Measurements from ENCODE around the gene KCTD13. TPM values are rescaled to one million over a fixed set of nuclear protein-coding genes. Genes with fewer than 3 reads are reported as not detected.

KCTD13 gene
- total and polyA plus RNA-seq, 2 of the 8 experiments (the other 6 are each of a cell fraction or from before 2014, with no cell fraction given): 9.2 to 10.8 TPM

- Histone ChIP-seq H2BK20ac (ENCODE audit: low read length) (no peak overlapping the region), H2AK5ac (ENCODE audit: low read depth, low read length) (no peak overlapping the region), H3K79me1 (ENCODE audit: low read depth, low read length) (no peaks in the 10 kb centered on the region), H3K9ac (replicated peaks in 1 of 4; ENCODE audit: extremely low read depth in 1 of 4, low read depth in 3 of 4, low read length in 3 of 4) (no peak overlapping the region), H3K27ac (ENCODE audit: low read depth, low read length) (no peak overlapping the region), H3K18ac (ENCODE audit: extremely low read depth, low read length) (no peak overlapping the region), H3K79me2 (ENCODE audit: control insufficient read depth in 1 of 2, insufficient read depth in 2 of 2, low read length in 2 of 2) (no peaks in the 10 kb centered on the region), H3K4ac (replicated peaks; ENCODE audit: insufficient read length, low read depth, low read length) (no peak overlapping the region), H3K4me3 (ENCODE audit: extremely low read depth in 1 of 4, insufficient read depth in 2 of 4, low read depth in 3 of 4, low read length in 4 of 4) (no peak overlapping the region), H2BK15ac (ENCODE audit: low read length) (no peak overlapping the region), H3K4me2 (ENCODE audit: insufficient read depth in 1 of 2, low read depth in 2 of 2, low read length in 2 of 2) (no peak overlapping the region), H2AFZ (ENCODE audit: low read length) (no peak overlapping the region), H4K8ac (ENCODE audit: extremely low read depth, insufficient read depth, low read length) (no peak overlapping the region), H2BK12ac (ENCODE audit: low read depth, low read length) (no peak overlapping the region), H3K27me3 (replicated peaks in 1 of 4; ENCODE audit: control insufficient read depth in 3 of 4, extremely low read depth in 1 of 4, insufficient read depth in 3 of 4, low read length in 3 of 4) (no peaks in the 10 kb centered on the region), H4K91ac (replicated peaks; ENCODE audit: insufficient read length, low read length) (no peak overlapping the region), H3K23ac (ENCODE audit: insufficient read length) (no peak overlapping the region), H3K14ac (ENCODE audit: insufficient read length) (no peak overlapping the region), H3K36me3 (ENCODE audit: control insufficient read depth in 2 of 4, insufficient read depth in 4 of 4, low read length in 3 of 4) (no peaks in the 10 kb centered on the region; a peak in 2 of 8 replicates), H3K4me1 (replicated peaks in 1 of 4; ENCODE audit: control insufficient read depth in 3 of 4, insufficient read depth in 4 of 4, low read length in 3 of 4) (peaks cover 0 to 5% (median 1%) of the 10 kb centered on the region in 4 experiments; a peak in 1 of 7 replicates), H4K5ac (ENCODE audit: insufficient read length, low read depth, low read length) (no peak overlapping the region), H2BK120ac (replicated peaks; ENCODE audit: low read depth, low read length) (no peak overlapping the region), H3K56ac (replicated peaks; ENCODE audit: insufficient read length, low read depth, low read length) (no peak overlapping the region), H3K9me3 (ENCODE audit: insufficient read depth in 2 of 2, low read depth in 1 of 2, low read length in 1 of 2) (no peaks in the 10 kb centered on the region), H3K23me2 (ENCODE audit: low read depth, low read length) (no peaks in the 10 kb centered on the region), H2BK5ac (ENCODE audit: low read depth, low read length) (no peak overlapping the region), H4K20me1 (replicated peaks in 1 of 2; ENCODE audit: control insufficient read depth in 1 of 2, insufficient read depth in 2 of 2, low read length in 2 of 2) (peaks cover 3 to 6% of the 10 kb centered on the region in 2 experiments)
- ChIA-PET CTCF (ENCODE audit: partially characterized antibody) (interaction anchor here (0.6 to 1.9 kb wide), 4 partner anchors 12 to 59 kb away, joined by 3 to 6 read pairs (median 4); partner anchors contain the start of gene KCTD13), POLR2A (ENCODE audit: partially characterized antibody) (interaction anchor here (1.4 to 6.4 kb wide), 2 partner anchors 13 kb away, joined by 7 to 52 read pairs; partner anchors contain the start of genes ASPHD1, KCTD13 and SEZ6L2)
- no peak for DNase-seq (ENCODE audit: low read depth in 1 of 2, low spot score in 2 of 2)
- no peak for FAIRE-seq
- WGBS, 2 experiments (ENCODE audit: extremely low coverage in 1 of 2, insufficient coverage in 1 of 2, insufficient read length in 1 of 2, insufficient replicate concordance in 2 of 2, low coverage in 1 of 2, low lambda C conversion rate in 2 of 2, missing lambda C conversion rate in 1 of 2): 95% methylated on average over 8 of the region's 8 CpGs; no CpG with 5 or more reads in 1 of the 2 experiments
- TF ChIP-seq RNF2 (IDR thresholded peaks at IDR 0.05; ENCODE audit: borderline replicate concordance, low read depth, low read length, missing control alignments, poor library complexity, severe bottlenecking) (no peak), TEAD4 (IDR thresholded peaks at IDR 0.05; ENCODE audit: low read depth, low read length) (no peak), HDAC2 (IDR thresholded peaks at IDR 0.05; ENCODE audit: borderline replicate concordance in 1 of 2, low read depth in 2 of 2, low read length in 2 of 2) (no peak), PHF8 (conservative IDR thresholded peaks at IDR 0.05; ENCODE audit: low read depth, low read length) (no peak), SP1 (IDR thresholded peaks at IDR 0.05; ENCODE audit: low read depth, low read length) (no peak), SRF (IDR thresholded peaks at IDR 0.05; ENCODE audit: low read depth, low read length) (no peak), ASH2L (IDR thresholded peaks at IDR 0.05; ENCODE audit: low read length) (no peak), SIN3A (conservative IDR thresholded peaks at IDR 0.05 in 1 of 2, IDR thresholded peaks at IDR 0.05 in 1 of 2; ENCODE audit: low read depth in 1 of 2, low read length in 2 of 2) (no peak), USF2 (IDR thresholded peaks at IDR 0.05; ENCODE audit: low read length) (no peak), BRCA1 (IDR thresholded peaks at IDR 0.05; ENCODE audit: low read depth, low read length) (no peak), TCF12 (IDR thresholded peaks at IDR 0.05; ENCODE audit: low read depth, low read length) (no peak), GTF2F1 (IDR thresholded peaks at IDR 0.05; ENCODE audit: borderline replicate concordance, low read depth, low read length) (no peak)
These were observed 12.5 kb downstream of the KCTD13 start for GRCh38 chr16:29913514-29913913.

Data from H1 (cell line).